Measurements from ENCODE around the gene THADA.

The THADA gene

GRCh38 chr2:43219383-43220228 lies 376.2 kb downstream of the THADA start:
- peak; percentile 44 for DNase-seq

GRCh38 chr2:43218702-43219382 lies 377.0 kb downstream of the THADA start:
- no peak for DNase-seq

- peak; percentile 17 for DNase-seq
These were observed 377.6 kb downstream of the THADA start for GRCh38 chr2:43218155-43218701.

GRCh38 chr2:43217228-43218154 lies 378.3 kb downstream of the THADA start:
- DNase-seq, result no peak

- no peak for DNase-seq
These were observed 379.2 kb downstream of the THADA start for GRCh38 chr2:43216629-43217028.

GRCh38 chr2:43215673-43216255 lies 380.1 kb downstream of the THADA start:
- DNase-seq, result no peak

GRCh38 chr2:43214253-43214652 lies 381.6 kb downstream of the THADA start:
- no peak for DNase-seq

- no peak for DNase-seq
These were observed 382.9 kb downstream of the THADA start for GRCh38 chr2:43212931-43213330.

- DNase-seq, result no peak
These were observed 383.5 kb downstream of the THADA start for GRCh38 chr2:43212216-43212835.

- no peak for DNase-seq
These were observed 385.2 kb downstream of the THADA start for GRCh38 chr2:43210467-43211303.

GRCh38 chr2:43210125-43210466 lies 385.7 kb downstream of the THADA start:
- DNase-seq, result no peak

GRCh38 chr2:43209204-43209717 lies 386.6 kb downstream of the THADA start:
- no peak for DNase-seq

- DNase-seq, result no peak
These were observed 388.1 kb downstream of the THADA start for GRCh38 chr2:43207553-43208300.

GRCh38 chr2:43206602-43207001 lies 389.2 kb downstream of the THADA start:
- no peak for DNase-seq

- no peak for DNase-seq
These were observed 392.5 kb downstream of the THADA start for GRCh38 chr2:43203373-43203772.

GRCh38 chr2:43202289-43202688 lies 393.5 kb downstream of the THADA start:
- no peak for DNase-seq

- DNase-seq, result no peak
These were observed 394.3 kb downstream of the THADA start for GRCh38 chr2:43201497-43201896.

- DNase-seq, result no peak
These were observed 394.8 kb downstream of the THADA start for GRCh38 chr2:43201016-43201415.

- DNase-seq, result no peak
These were observed 396.0 kb downstream of the THADA start for GRCh38 chr2:43199492-43200488.

Data from amniotic stem cell (primary cell).